Measurements from ENCODE around the gene KLHL18. TPM values are rescaled to one million over a fixed set of nuclear protein-coding genes. Genes with fewer than 3 reads are reported as not detected.

KLHL18 gene
- total and polyA plus RNA-seq, 2 of the 4 experiments (the other 2 are of a cell fraction), result 29.1 to 76.2 TPM

DNA sequence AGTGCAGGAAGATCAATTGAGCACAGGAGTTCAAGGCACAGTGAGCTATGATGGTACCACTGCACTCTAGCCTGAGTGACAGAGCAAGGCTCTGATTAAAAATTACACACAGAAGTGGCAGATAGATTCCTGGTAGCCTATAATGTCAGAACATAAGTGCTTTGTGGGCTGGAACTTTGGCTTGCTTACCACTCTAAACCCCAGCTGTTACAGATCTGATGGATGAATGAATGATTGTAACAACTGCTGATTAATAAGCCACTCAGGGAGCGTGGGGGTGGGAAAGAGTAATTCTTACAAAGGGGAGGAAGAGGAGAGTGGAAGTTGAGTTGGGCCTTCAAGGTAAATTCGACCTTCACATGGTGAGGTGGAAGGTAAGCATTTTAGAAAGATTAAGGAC lies 57.2 kb downstream of the KLHL18 start:
- Histone ChIP-seq H4K8ac (ENCODE audit: low read depth in 2 of 2, low read length in 2 of 2) (no peak overlapping the region), H3K9ac (ENCODE audit: low read depth, low read length) (no peak overlapping the region), H3K9me1 (ENCODE audit: insufficient read depth, low read length) (peaks cover 14% of the 10 kb centered on the region), H3K4me2 (ENCODE audit: low read depth, low read length) (no peak overlapping the region), H2AFZ (replicated peaks; ENCODE audit: low read length, poor library complexity) (no peak overlapping the region), H3K4me1 (ENCODE audit: control insufficient read depth, insufficient read depth, low read length) (no peaks in the 10 kb centered on the region), H2AK5ac (ENCODE audit: low read depth, low read length) (no peak overlapping the region), H3K4ac (ENCODE audit: low read depth, low read length) (no peak overlapping the region), H3K56ac (ENCODE audit: extremely low read depth, insufficient read depth, low read length) (no peak overlapping the region), H4K91ac (ENCODE audit: insufficient read depth, low read depth, low read length) (no peak overlapping the region), H2AK9ac (replicated peaks; ENCODE audit: low read depth, low read length, poor library complexity) (no peak overlapping the region), H2BK15ac (ENCODE audit: low read depth, low read length) (no peak overlapping the region), H2BK5ac (ENCODE audit: low read depth, low read length, poor library complexity, severe bottlenecking) (no peak overlapping the region), H2BK20ac (ENCODE audit: low read depth, low read length) (no peak overlapping the region), H3K14ac (replicated peaks; ENCODE audit: low read depth, low read length) (no peak overlapping the region), H2BK120ac (ENCODE audit: low read depth, low read length) (no peak overlapping the region), H3K18ac (ENCODE audit: low read depth, low read length) (no peak overlapping the region), H3K4me3 (ENCODE audit: insufficient read depth, low read depth, low read length) (no peak overlapping the region), H3K27ac (ENCODE audit: insufficient read depth, low read length) (no peak overlapping the region), H4K20me1 (ENCODE audit: insufficient read depth, low read length) (no peaks in the 10 kb centered on the region), H3K9me3 (ENCODE audit: control insufficient read depth, insufficient read depth, low read length) (no peaks in the 10 kb centered on the region), H4K5ac (ENCODE audit: low read depth, low read length) (no peak overlapping the region), H3K36me3 (ENCODE audit: control insufficient read depth, insufficient read depth, low read length) (peaks cover 46% of the 10 kb centered on the region), H3K27me3 (ENCODE audit: control insufficient read depth, insufficient read depth, low read length) (no peaks in the 10 kb centered on the region), H3K79me1 (ENCODE audit: low read depth in 1 of 2, low read length in 2 of 2) (peaks cover 0 to 9% of the 10 kb centered on the region in 2 experiments; a peak in 1 of 4 replicates), H3K23ac (ENCODE audit: low read depth, low read length) (no peak overlapping the region)
- DNase-seq, result no peak
- ChIA-PET CTCF (interaction anchor here (0.5 to 0.7 kb wide), 2 partner anchors 32 to 300 kb away, joined by 3 read pairs; no protein-coding TSS in a partner anchor), POLR2A (ENCODE audit: unreplicated experiment) (no interaction called here)
- ATAC-seq (ENCODE audit: low read depth), result no peak
- 100% methylated on average over 1 of the region's 2 CpGs; no CpG with 5 or more reads in 1 of the 2 experiments for WGBS, 2 experiments (ENCODE audit: extremely low coverage in 2 of 2, insufficient read length in 1 of 2)
- in situ Hi-C loops (cut with MboI; ENCODE audit: low sequenced_read_pairs), result no loop called here
- intact Hi-C loops (cut with micrococcal nuclease), result no loop called here
- TF ChIP-seq FOS (IDR thresholded peaks at IDR 0.05; ENCODE audit: low read depth, low read length), result no peak
- dilution Hi-C loops (cut with HindIII; ENCODE audit: low sequenced_read_pairs, unreplicated experiment), result no loop called here
- BruUV-seq (replicated peaks), result no TSS peak

Data from IMR-90 (cell line).